ENCODE results near the gene C3.

The C3 gene

DNA sequence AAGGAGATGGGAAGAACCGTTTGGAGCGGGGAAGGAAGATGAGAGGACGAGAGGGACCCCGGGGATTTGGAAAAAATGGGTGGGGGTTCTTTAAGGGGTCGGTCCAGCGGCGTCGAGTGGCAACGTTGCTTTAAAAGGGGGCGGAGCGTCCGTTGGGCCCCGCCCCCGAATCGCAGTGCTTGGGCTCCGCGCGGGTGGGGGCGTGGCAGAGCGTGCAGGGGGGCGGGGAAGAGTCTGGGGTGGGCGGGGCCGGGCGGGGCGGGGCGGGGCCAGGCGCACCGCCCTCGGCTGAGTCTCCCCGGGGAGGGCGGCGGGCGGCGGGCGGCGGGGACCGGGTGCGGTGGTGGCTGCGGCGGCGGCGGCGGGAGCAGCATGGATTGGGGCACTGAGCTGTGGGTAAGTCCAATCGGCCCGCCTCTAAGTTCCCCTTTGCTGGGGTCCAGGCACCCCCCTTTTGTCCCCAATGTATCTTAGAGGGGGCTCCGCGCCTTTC is 19.0 kb upstream of the C3 start, which contains the start of gene TRIP10:
TSS of gene TRIP10 (plus strand) at position 291 of the 493 bp plus-strand sequence. CDS start at position 373, 82 bp downstream.
- TF ChIP-seq, protein P1, sequence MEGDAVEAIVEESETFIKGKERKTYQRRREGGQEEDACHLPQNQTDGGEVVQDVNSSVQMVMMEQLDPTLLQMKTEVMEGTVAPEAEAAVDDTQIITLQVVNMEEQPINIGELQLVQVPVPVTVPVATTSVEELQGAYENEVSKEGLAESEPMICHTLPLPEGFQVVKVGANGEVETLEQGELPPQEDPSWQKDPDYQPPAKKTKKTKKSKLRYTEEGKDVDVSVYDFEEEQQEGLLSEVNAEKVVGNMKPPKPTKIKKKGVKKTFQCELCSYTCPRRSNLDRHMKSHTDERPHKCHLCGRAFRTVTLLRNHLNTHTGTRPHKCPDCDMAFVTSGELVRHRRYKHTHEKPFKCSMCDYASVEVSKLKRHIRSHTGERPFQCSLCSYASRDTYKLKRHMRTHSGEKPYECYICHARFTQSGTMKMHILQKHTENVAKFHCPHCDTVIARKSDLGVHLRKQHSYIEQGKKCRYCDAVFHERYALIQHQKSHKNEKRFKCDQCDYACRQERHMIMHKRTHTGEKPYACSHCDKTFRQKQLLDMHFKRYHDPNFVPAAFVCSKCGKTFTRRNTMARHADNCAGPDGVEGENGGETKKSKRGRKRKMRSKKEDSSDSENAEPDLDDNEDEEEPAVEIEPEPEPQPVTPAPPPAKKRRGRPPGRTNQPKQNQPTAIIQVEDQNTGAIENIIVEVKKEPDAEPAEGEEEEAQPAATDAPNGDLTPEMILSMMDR (IDR thresholded peaks at IDR 0.05; ENCODE audit: borderline replicate concordance, control extremely low read depth, extremely low read depth, insufficient read depth, missing control alignments) = no peak
- in situ Hi-C loops (cut with MboI; ENCODE audit: low sequenced_read_pairs, unreplicated experiment) = loop anchor here (5.0 kb wide), 1 partner anchor 217 kb away; no protein-coding TSS in a partner anchor

DNA sequence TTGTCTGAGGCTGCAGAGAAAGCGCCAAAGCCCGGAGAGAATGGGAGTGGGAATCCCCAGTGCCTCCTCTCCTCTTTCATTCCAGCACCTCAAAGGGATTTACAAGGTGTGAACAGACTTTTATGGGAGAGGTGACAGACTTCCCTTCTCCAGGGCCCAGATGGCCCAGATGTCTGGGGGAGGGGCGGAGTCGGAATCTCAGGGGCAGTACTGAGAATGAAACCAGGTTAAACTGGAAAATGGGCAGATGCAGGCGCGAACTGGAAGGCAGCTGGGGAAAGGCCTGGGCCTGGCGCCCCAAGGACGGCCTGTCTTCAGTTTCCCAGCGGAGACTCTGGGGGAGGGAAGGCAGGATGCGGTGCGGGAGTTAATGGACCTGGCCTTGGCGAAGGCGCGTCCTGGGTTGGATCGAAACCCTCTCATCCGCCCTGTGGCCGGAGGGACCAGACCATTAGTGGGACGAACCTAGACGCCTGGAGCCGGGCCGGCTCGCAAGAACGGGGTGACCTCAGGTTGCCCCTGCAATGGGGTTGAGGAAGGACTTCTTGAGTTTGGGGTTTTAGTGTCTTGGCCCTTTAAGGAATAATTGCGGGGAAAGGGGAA is 18.4 kb upstream of the C3 start:
- TF ChIP-seq, protein P1 (IDR thresholded peaks at IDR 0.05; ENCODE audit: borderline replicate concordance, control extremely low read depth, extremely low read depth, insufficient read depth, missing control alignments) = no peak
- no peak for DNase-seq (ENCODE audit: low spot score)
- in situ Hi-C loops (cut with MboI; ENCODE audit: low sequenced_read_pairs, unreplicated experiment) = loop anchor here (5.0 kb wide), 1 partner anchor 217 kb away; no protein-coding TSS in a partner anchor

More for the DNA sequence above, 19.0 kb upstream of the C3 start, which contains the start of gene TRIP10:
- peak; percentile 97 for DNase-seq (ENCODE audit: low spot score)

- TF ChIP-seq, protein P1 (IDR thresholded peaks at IDR 0.05; ENCODE audit: borderline replicate concordance, control extremely low read depth, extremely low read depth, insufficient read depth, missing control alignments) = peak; percentile 75
- DNase-seq (ENCODE audit: low spot score) = peak; percentile 76
- in situ Hi-C loops (cut with MboI; ENCODE audit: low sequenced_read_pairs, unreplicated experiment) = loop anchor here (5.0 kb wide), 1 partner anchor 216 kb away; no protein-coding TSS in a partner anchor
These were observed 17.7 kb upstream of the C3 start for GRCh38 chr19:6737873-6738786.

DNA sequence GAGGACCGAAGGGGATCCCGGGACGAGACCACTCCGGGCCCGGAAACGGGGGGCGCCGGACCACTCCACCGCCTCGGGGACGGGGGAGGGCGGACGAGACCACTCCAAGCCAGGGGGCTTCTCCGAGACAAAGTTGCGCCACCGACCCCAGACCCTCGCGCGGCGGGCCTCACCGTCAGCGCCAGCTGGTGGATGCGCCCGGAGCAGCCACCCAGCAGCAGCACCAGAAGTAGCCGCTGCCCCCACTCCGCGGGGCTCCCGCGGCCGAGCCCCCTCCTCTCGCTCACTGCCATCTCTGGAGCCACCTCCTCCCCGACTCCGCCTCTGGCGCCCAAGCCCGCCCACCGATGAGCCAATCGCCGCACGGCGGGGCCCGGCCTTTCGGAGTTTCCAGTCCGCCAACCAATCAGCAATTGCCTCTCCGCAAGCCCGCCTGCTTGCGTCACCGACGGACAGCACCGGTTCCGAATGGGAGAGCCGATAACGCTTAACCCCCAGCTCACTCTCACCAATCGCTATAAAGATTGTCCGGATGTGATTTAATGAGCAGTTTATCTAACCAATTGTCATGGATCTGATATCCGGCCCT is 16.9 kb upstream of the C3 start, which contains the start of gene GPR108:
TSS of gene GPR108 (minus strand) at position 297 of the 589 bp plus-strand sequence. CDS start at position 293, 4 bp downstream.
- in situ Hi-C loops (cut with MboI; ENCODE audit: low sequenced_read_pairs, unreplicated experiment) = loop anchor here (5.0 kb wide), 1 partner anchor 215 kb away; no protein-coding TSS in a partner anchor
- peak; percentile 97 for DNase-seq (ENCODE audit: low spot score)
- TF ChIP-seq, protein P1 (IDR thresholded peaks at IDR 0.05; ENCODE audit: borderline replicate concordance, control extremely low read depth, extremely low read depth, insufficient read depth, missing control alignments) = no peak

DNA sequence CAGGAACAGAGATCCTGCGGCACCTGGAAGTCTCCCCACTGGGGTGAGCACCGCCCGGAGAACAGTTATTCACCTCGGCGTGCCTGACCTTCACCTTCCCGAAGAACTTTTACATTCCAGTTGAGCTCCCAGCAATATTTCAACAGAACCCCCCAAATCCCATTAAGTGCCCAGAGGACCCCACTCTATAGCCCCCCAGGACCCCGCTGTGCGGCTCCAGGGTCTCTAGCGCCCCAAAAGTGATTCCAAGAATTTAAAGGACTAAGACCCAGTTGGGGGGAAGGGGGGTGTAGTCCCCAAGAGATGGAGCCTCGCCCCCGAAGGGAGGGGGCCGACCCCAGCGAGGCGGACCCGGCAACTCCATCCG is 16.4 kb upstream of the C3 start:
- no peak for DNase-seq (ENCODE audit: low spot score)
- TF ChIP-seq, protein P1 (IDR thresholded peaks at IDR 0.05; ENCODE audit: borderline replicate concordance, control extremely low read depth, extremely low read depth, insufficient read depth, missing control alignments) = no peak
- in situ Hi-C loops (cut with MboI; ENCODE audit: low sequenced_read_pairs, unreplicated experiment) = loop anchor here (5.0 kb wide), 1 partner anchor 215 kb away; no protein-coding TSS in a partner anchor
